MM.1S (cell line): ENCODE results near the gene MSI2.

Experiments
- DNase-seq: peaks from one replicate; pipeline ENCODE4 v3.0.0-alpha.2; 2015
- H2AFZ ChIP-seq: fragments of 300-600 bp; sonication (generic); 2 replicates; pipeline ENCODE4 v1.6.0; 2016; ENCODE audit warnings: antibody characterized with exemption, low read length
- H3F3A ChIP-seq: fragments of 300-600 bp; sonication (generic); 2 replicates; pipeline ENCODE4 v1.6.1; 2016; ENCODE audit warnings: mild to moderate bottlenecking, antibody characterized with exemption, low read length, moderate library complexity, mixed read lengths; ENCODE audit not compliant: insufficient read depth
- H3K27ac ChIP-seq: fragments of 300-600 bp; sonication (generic); 2 replicates; pipeline ENCODE4 v1.5.1; 2016; ENCODE audit warnings: mild to moderate bottlenecking, low read length
- H3K27me3 ChIP-seq: fragments of 300-600 bp; sonication (generic); replicated peaks from 2 replicates; pipeline ENCODE4 v1.6.0; 2016; ENCODE audit warnings: low read length; ENCODE audit not compliant: insufficient read depth
- H3K36me3 ChIP-seq: fragments of 300-600 bp; sonication (generic); replicated peaks from 2 replicates; pipeline ENCODE4 v1.6.1; 2016; ENCODE audit warnings: mild to moderate bottlenecking, low read length, mixed read lengths; ENCODE audit not compliant: insufficient read depth
- H3K4me1 ChIP-seq: fragments of 300-600 bp; sonication (generic); 2 replicates; pipeline ENCODE4 v1.6.1; 2016; ENCODE audit warnings: low read length, mixed read lengths
- H3K4me2 ChIP-seq: fragments of 300-600 bp; sonication (generic); 2 replicates; pipeline ENCODE4 v1.6.0; 2016; ENCODE audit warnings: low read depth, low read length
- H3K4me3 ChIP-seq: fragments of 300-600 bp; sonication (generic); 2 replicates; pipeline ENCODE4 v1.5.1; 2016; ENCODE audit warnings: low read length, mixed read lengths
- H3K79me2 ChIP-seq: fragments of 300-600 bp; sonication (generic); 2 replicates; pipeline ENCODE4 v1.6.1; 2016; ENCODE audit warnings: mixed run types, low read length, mixed read lengths
- H3K9ac ChIP-seq: fragments of 300-600 bp; sonication (generic); 2 replicates; pipeline ENCODE4 v1.6.1; 2016; ENCODE audit warnings: low read length, mixed read lengths
- H3K9me2 ChIP-seq: fragments of 300-600 bp; sonication (generic); replicated peaks from 2 replicates; pipeline ENCODE4 v1.6.1; 2016; ENCODE audit warnings: mild to moderate bottlenecking, low read length, mixed read lengths; ENCODE audit not compliant: insufficient read depth
- H3K9me3 ChIP-seq: fragments of 300-600 bp; sonication (generic); replicated peaks from 2 replicates; pipeline ENCODE4 v1.6.1; 2016; ENCODE audit warnings: mild to moderate bottlenecking, low read length, mixed read lengths; ENCODE audit not compliant: insufficient read depth
- H4K20me1 ChIP-seq: fragments of 300-600 bp; sonication (generic); 2 replicates; pipeline ENCODE4 v1.6.1; 2016; ENCODE audit warnings: mild to moderate bottlenecking, low read length, moderate library complexity, mixed read lengths; ENCODE audit not compliant: insufficient read depth
- EZH2 ChIP-seq: fragments of 300-600 bp; sonication (generic); optimal IDR thresholded peaks from 2 replicates; pipeline ENCODE3; 2017; ENCODE audit warnings: low read depth, mild to moderate bottlenecking, antibody characterized with exemption, low read length, mixed read lengths
- EZH2phosphoT487 ChIP-seq: fragments of 300-600 bp; sonication (generic); IDR thresholded peaks from 2 replicates; pipeline ENCODE4 v1.6.1; 2018; ENCODE audit warnings: antibody characterized with exemption, low read length
- TF ChIP-seq, protein P1 (sequence below): fragments of 300-600 bp; sonication (generic); IDR thresholded peaks from 2 replicates; pipeline ENCODE4 v1.5.1; 2016; ENCODE audit warnings: antibody characterized with exemption, low read length, mixed read lengths

MSI2 gene

DNA sequence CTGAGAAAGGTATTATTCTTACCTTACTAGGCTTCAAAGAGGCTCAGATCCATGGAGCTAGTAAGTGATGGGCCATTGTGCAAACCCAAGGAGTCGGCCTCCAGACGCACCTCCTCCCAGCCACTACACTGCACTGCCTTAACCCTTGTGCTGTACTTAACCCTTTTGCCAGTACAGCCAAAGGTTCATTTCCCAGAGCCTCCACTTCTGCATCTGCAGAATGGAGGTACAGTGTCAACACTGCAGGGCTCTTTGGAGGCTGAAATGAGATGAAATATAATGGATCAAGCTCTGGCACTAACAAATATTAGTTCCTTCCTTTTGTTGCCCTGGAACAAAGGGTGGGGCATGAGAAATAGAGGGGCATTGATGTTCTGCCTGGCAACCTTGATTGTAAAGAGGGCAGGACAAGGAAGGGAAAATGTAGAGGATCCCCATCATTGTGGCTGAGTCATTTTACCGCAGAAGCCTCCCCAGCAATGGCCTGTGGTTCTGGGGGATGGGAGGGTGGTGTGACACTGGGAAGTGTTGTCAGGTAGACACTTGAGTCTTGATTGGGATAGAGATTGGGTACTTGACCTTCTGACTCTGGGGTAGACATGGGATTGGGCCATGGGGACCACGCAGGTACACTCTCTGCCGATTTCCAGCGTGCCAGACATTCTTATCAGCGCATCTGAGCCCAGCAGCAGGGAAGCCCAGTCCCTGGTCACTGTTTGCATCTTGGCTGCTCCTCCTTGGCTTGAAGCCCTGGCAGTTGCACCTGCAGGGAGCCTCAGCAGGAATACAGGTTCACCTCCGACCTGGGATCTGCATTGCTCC, 84.0 kb downstream of the MSI2 start:
- DNase-seq: no peak
- Histone ChIP-seq H4K20me1 (0 out of 2 replicates have a peak, but pooled peaks cover 4% of the 10 kb centered on the region), H2AFZ (no peak overlapping the region)

DNA sequence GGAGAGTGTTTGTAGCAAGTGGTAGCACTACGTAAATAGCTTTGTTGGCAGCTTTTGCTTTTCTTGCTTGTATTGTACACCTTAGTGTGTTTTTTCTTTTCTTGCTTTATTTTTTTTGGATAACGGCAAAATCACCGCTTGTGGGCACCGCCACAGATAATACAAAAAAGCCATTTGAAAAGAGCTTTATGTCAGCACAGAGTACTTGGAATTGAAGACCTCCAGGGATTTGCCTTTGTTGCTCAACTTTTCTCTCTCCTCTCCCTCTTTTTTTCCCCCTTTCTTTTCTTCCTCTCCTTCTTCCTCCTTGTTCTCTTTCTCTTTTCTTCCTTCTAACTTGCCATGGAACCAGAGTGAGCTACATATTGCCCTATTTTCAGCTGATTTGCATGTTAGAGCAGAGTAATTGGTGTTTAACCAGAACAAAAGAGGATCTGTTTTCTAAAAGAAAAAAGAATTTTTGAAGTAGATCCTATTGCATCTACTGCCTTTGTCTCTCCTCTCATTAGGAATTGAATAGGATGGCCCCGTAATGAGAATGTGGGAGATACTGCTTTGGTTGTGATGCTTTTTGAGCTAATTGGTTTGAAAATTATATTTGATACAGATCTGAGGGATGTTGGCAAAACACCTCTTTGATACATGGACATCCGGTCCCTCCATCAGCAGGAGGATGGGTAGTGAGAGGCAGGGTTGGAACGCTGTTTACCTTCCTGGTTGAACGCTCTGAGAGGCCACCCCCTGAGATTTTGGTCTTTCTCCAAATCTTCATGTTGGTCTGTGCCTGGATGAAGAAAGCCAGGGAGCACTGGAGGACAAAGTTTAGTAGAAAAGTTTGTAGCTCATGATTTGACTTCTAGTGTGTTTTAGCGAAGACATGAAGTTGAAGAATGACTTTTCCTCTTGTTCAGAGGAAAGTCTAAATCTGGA, 85.6 kb downstream of the MSI2 start:
- Histone ChIP-seq H3K4me3 (no peak overlapping the region), H3K4me2 (no peak overlapping the region), H3F3A (no peaks in the 10 kb centered on the region), H3K9ac (no peak overlapping the region), H3K9me3 (no peaks in the 10 kb centered on the region), H3K4me1 (no peaks in the 10 kb centered on the region), H3K79me2 (peaks cover 87% of the 10 kb centered on the region), H4K20me1 (no peaks in the 10 kb centered on the region), H3K27ac (no peak overlapping the region), H3K36me3 (no peaks in the 10 kb centered on the region), H3K9me2 (no peaks in the 10 kb centered on the region), H3K27me3 (no peaks in the 10 kb centered on the region), H2AFZ (no peak overlapping the region)
- no peak for DNase-seq
- TF ChIP-seq, protein P1, sequence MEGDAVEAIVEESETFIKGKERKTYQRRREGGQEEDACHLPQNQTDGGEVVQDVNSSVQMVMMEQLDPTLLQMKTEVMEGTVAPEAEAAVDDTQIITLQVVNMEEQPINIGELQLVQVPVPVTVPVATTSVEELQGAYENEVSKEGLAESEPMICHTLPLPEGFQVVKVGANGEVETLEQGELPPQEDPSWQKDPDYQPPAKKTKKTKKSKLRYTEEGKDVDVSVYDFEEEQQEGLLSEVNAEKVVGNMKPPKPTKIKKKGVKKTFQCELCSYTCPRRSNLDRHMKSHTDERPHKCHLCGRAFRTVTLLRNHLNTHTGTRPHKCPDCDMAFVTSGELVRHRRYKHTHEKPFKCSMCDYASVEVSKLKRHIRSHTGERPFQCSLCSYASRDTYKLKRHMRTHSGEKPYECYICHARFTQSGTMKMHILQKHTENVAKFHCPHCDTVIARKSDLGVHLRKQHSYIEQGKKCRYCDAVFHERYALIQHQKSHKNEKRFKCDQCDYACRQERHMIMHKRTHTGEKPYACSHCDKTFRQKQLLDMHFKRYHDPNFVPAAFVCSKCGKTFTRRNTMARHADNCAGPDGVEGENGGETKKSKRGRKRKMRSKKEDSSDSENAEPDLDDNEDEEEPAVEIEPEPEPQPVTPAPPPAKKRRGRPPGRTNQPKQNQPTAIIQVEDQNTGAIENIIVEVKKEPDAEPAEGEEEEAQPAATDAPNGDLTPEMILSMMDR: no peak
- TF ChIP-seq EZH2: no peak

More for the DNA sequence above, 84.0 kb downstream of the MSI2 start:
- Histone ChIP-seq H3K36me3 (no peaks in the 10 kb centered on the region), H3K4me3 (no peak overlapping the region), H3K27me3 (no peaks in the 10 kb centered on the region), H3K27ac (no peak overlapping the region), H3K9me2 (no peaks in the 10 kb centered on the region), H3K79me2 (peaks cover 94% of the 10 kb centered on the region), H3K4me2 (no peak overlapping the region), H3K9ac (no peak overlapping the region), H3K4me1 (no peaks in the 10 kb centered on the region), H3F3A (no peaks in the 10 kb centered on the region), H3K9me3 (no peaks in the 10 kb centered on the region)
- TF ChIP-seq EZH2phosphoT487: no peak
- TF ChIP-seq, protein P1: no peak
- no peak for TF ChIP-seq EZH2

DNA sequence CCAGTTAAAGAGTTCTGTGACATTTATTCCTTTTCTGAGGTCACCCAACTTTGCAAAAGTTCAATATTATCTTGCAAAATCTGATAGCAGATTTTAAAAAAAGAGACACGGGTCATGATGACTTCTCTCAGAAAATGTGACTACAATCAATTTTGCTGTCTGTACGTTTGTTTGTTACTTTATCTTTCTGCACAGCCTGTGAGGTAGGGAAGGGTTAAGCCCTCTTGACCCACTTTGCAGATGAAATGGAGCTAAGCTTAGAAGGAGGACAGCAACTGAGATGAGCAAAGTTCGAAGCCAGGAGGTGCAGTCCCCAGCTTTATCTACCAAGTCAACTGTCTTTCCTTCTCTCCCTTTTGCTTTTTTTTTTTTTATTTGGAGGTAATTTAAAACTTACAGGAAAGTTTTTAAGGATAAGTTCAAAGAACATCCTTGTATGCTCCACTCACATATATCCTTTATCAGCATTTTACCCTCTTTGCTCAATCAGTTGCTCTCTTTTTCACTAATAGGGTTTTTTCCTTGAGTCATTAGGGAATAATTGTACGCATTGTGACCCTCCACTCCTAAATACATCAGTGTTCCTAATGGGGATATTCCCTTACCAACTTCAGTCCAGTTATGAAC, 86.8 kb downstream of the MSI2 start:
- Histone ChIP-seq H3K27me3 (no peaks in the 10 kb centered on the region), H3K9ac (no peak overlapping the region), H3K36me3 (0 out of 2 replicates have a peak, but pooled peaks cover 5% of the 10 kb centered on the region), H4K20me1 (no peaks in the 10 kb centered on the region), H2AFZ (no peak overlapping the region), H3K4me2 (no peak overlapping the region), H3K9me2 (no peaks in the 10 kb centered on the region), H3F3A (no peaks in the 10 kb centered on the region), H3K27ac (no peak overlapping the region), H3K4me3 (no peak overlapping the region), H3K79me2 (peaks cover 87% of the 10 kb centered on the region), H3K9me3 (no peaks in the 10 kb centered on the region), H3K4me1 (no peaks in the 10 kb centered on the region)
- DNase-seq: no peak
- TF ChIP-seq EZH2 (no peak), EZH2phosphoT487 (no peak)
- TF ChIP-seq, protein P1: no peak
